Esophagus squamous epithelium (tissue), 5 donors: ENCODE results near the gene TFE3. TPM values are rescaled to one million over a fixed set of nuclear protein-coding genes. Genes with fewer than 3 reads are reported as not detected.

Experiments
- DNase-seq: peaks from one replicate; lab custom pipeline; 2025; lab: John Stamatoyannopoulos, UW
- H3K27ac ChIP-seq, 4 donors: fragments of 200-600 bp; sonication (generic); one replicate each; pipeline ENCODE4 v1.5.1; 2016 to 2019; ENCODE audit warnings: mild to moderate bottlenecking in 1 of 4
- H3K27me3 ChIP-seq, 4 donors: fragments of 200-600 bp; sonication (generic); 1 replicate in 3 of 4; 2 replicates in 1 of 4; pipeline versions ENCODE4 v1.5.1 to v1.6.0; 2017 to 2021; ENCODE audit warnings: antibody characterized with exemption in 1 of 4
- H3K36me3 ChIP-seq, 3 donors: fragments of 200-600 bp; sonication (generic); one replicate each; pipeline ENCODE4 v1.5.1; 2016 to 2019
- H3K4me1 ChIP-seq, 3 donors: fragments of 200-600 bp; sonication (generic); one replicate each; pipeline ENCODE4 v1.5.1; 2017 to 2019
- H3K4me3 ChIP-seq, 4 donors: fragments of 200-600 bp; sonication (generic); 1 replicate in 3 of 4; 2 replicates in 1 of 4; pipeline ENCODE4 v1.5.1; 2016 to 2019; ENCODE audit warnings: mild to moderate bottlenecking in 2 of 4, moderate library complexity in 1 of 4
- H3K9me3 ChIP-seq, 3 donors: fragments of 200-600 bp; sonication (generic); one replicate each; pipeline ENCODE4 v1.5.1; 2016 to 2019
- CTCF ChIP-seq, 6 experiments: fragments of 450-650 bp in 4 of 6; fragments of 200-600 bp in 2 of 6; sonication (generic) in 2 of 6; IDR thresholded peaks; one replicate each; pipeline ENCODE4 v1.5.1; 2016 to 2019; ENCODE audit warnings: antibody characterized with exemption in 6 of 6, mild to moderate bottlenecking in 4 of 6, moderate library complexity in 4 of 6
- POLR2A ChIP-seq, 4 donors: fragments of 450-650 bp; IDR thresholded peaks; one replicate each; pipeline ENCODE4 v1.6.1; 2017; ENCODE audit warnings: antibody characterized with exemption in 4 of 4, mild to moderate bottlenecking in 4 of 4, moderate library complexity in 3 of 4
- WGBS, 2 donors: methylation state at CpG; one replicate each; pipeline ENCODE4 v1.1.5; 2018; 5-methylcytosine and 5-hydroxymethylcytosine counted together
- intact Hi-C: fragments of 100-400 bp; cut with DNase I; formaldehyde crosslinking; loops from one replicate; pipeline ENCODE4 v1.15.0; 2022
- total RNA-seq, 4 donors: library from RNA; depleted of rRNA; stranded (reverse); fragments of >200 nt; gene quantifications; one replicate each; pipeline ENCODE4 v1.1.0, GENCODE V29; 2016
- donor health status: DM: yes; HTN: yes; CAD: no.

The TFE3 gene
- total RNA-seq, 4 donors from 2014 or later: 24.3 to 48.4 (median 43.1) TPM

GRCh38 chrX:49037883-49038475 is 5.2 kb downstream of the TFE3 start:
- Histone ChIP-seq H3K9me3 (no peaks in the 10 kb centered on the region), H3K27me3 (no peaks in the 10 kb centered on the region), H3K36me3 (peaks cover 12 to 63% (median 17%) of the 10 kb centered on the region in 3 donors), H3K4me1 (peaks cover 3 to 35% (median 17%) of the 10 kb centered on the region in 3 donors), H3K4me3 (no peak overlapping the region), H3K27ac (peak overlapping the region in 1 of 4 donors; percentile 99)
- no peak for DNase-seq
- no peak for TF ChIP-seq CTCF (IDR thresholded peaks at IDR 0.05)
- 98% methylated on average over 5 of the region's 15 CpGs; no CpG with 5 or more reads in 1 of the 2 donors for WGBS, 2 donors
- intact Hi-C loops: no loop called here

DNA sequence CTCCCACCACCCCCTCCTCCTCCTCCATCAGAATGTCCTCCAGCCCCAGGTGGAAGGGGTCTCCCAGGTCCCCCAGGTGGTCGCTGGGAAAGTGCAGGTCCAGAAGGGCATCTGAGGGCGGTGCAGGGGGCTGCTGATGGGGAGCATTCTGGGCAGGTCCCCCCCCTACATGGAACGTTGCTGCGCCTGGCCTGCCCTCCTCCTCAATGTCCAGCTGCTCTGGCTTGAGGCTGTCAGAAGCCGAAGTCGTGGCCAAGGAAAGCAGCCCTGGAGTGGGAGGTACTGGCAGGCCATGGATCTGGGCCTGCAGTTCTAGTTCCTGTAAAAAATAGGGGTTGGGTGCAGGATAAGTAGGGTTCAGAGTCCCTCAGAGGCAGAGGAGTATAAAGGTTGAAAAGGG is 12.9 kb downstream of the TFE3 start:
- Histone ChIP-seq H3K4me3 (no peak overlapping the region), H3K27me3 (no peaks in the 10 kb centered on the region), H3K36me3 (peaks cover 7 to 69% (median 12%) of the 10 kb centered on the region in 3 donors), H3K4me1 (peaks cover 0 to 9% (median 0%) of the 10 kb centered on the region in 3 donors), H3K27ac (peak overlapping the region in 1 of 4 donors; percentile 14), H3K9me3 (no peaks in the 10 kb centered on the region)
- 67% methylated on average over 1 of the region's 6 CpGs; no CpG with 5 or more reads in 1 of the 2 donors for WGBS, 2 donors
- intact Hi-C loops: no loop called here
- no peak for TF ChIP-seq CTCF (IDR thresholded peaks at IDR 0.05)
- TF ChIP-seq POLR2A (IDR thresholded peaks at IDR 0.05): no peak
- no peak for DNase-seq

DNA sequence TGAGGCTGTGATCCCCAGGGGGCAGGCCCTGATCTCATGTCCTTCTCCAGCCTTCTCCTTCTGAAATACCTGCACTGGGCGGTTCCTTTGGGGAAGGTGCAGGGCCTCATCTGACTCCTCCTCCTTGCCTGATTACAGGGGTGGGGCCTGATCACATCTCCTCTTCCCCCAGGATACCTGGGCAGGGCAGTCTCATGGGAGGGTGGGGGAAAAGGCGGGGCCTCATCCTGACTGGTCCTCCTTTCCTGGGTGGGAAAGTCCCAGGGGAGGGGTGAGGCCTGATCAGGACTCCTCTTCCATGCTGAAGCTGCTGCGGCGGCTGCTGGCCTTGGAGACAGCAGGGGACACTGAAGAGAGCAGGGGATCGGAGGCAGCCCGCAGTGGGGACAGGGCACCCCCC is 13.3 kb downstream of the TFE3 start:
- H3K27ac ChIP-seq: peak overlapping the region in 1 of 4 donors; percentile 9
- intact Hi-C loops: no loop called here
- WGBS, 2 donors: 88% methylated on average over 1 of the region's 6 CpGs; no CpG with 5 or more reads in 1 of the 2 donors

GRCh38 chrX:49019599-49020249 is 23.4 kb downstream of the TFE3 start:
- H3K4me1 ChIP-seq: no peaks in the 10 kb centered on the region
- no peak overlapping the region for H3K4me3 ChIP-seq
- H3K36me3 ChIP-seq: no peaks in the 10 kb centered on the region
- no peaks in the 10 kb centered on the region for H3K9me3 ChIP-seq
- TF ChIP-seq POLR2A (IDR thresholded peaks at IDR 0.05): no peak
- TF ChIP-seq CTCF (IDR thresholded peaks at IDR 0.05): no peak
- H3K27ac ChIP-seq: no peak overlapping the region
- WGBS, 2 donors: 81% methylated on average over 7 of the region's 7 CpGs
- no peak for DNase-seq
- intact Hi-C loops: no loop called here
- no peaks in the 10 kb centered on the region for H3K27me3 ChIP-seq

More for the DNA sequence above, 13.3 kb downstream of the TFE3 start:
- no peaks in the 10 kb centered on the region for H3K9me3 ChIP-seq
- DNase-seq: no peak
- TF ChIP-seq POLR2A (IDR thresholded peaks at IDR 0.05) (no peak), CTCF (IDR thresholded peaks at IDR 0.05) (no peak)
- H3K27me3 ChIP-seq: no peaks in the 10 kb centered on the region
- H3K4me1 ChIP-seq: peaks cover 0 to 9% (median 0%) of the 10 kb centered on the region in 3 donors
- H3K36me3 ChIP-seq: peaks cover 7 to 68% (median 12%) of the 10 kb centered on the region in 3 donors
- H3K4me3 ChIP-seq: no peak overlapping the region

GRCh38 chrX:49019050-49019449 is 24.1 kb downstream of the TFE3 start:
- no peaks in the 10 kb centered on the region for H3K4me1 ChIP-seq
- no peak overlapping the region for H3K4me3 ChIP-seq
- H3K27ac ChIP-seq: no peak overlapping the region
- intact Hi-C loops: no loop called here
- H3K9me3 ChIP-seq: no peaks in the 10 kb centered on the region
- no peak for DNase-seq
- 71% methylated on average over 2 of the region's 2 CpGs; no CpG with 5 or more reads in 1 of the 2 donors for WGBS, 2 donors
- H3K27me3 ChIP-seq: no peaks in the 10 kb centered on the region
- no peaks in the 10 kb centered on the region for H3K36me3 ChIP-seq
- TF ChIP-seq CTCF (IDR thresholded peaks at IDR 0.05): no peak
- TF ChIP-seq POLR2A (IDR thresholded peaks at IDR 0.05): no peak
